ENCODE measurements around the gene BCOR. TPM values are rescaled to one million over a fixed set of nuclear protein-coding genes. Genes with fewer than 3 reads are reported as not detected.

Gene BCOR
- total RNA-seq, 2 experiments from 2014 or later = 26.1 to 26.3 TPM

GRCh38 chrX:40066700-40067099 is 31.1 kb downstream of the BCOR start:
- POLR2A ChIA-PET = no interaction called here

GRCh38 chrX:40065296-40066046 is 32.3 kb downstream of the BCOR start:
- no peaks in the 10 kb centered on the region for H3K27me3 ChIP-seq (ENCODE audit: control insufficient read depth in 1 of 2, insufficient read depth in 2 of 2, low read length in 2 of 2)
- peaks cover 59% of the 10 kb centered on the region for H3K4me1 ChIP-seq (ENCODE audit: insufficient read depth, low read length)
- peaks cover 61% of the 10 kb centered on the region for H3K36me3 ChIP-seq (ENCODE audit: insufficient read depth, low read length)
- no peak for TF ChIP-seq CTCF (IDR thresholded peaks at IDR 0.05)
- peak overlapping the region; percentile 70 for H3K27ac Mint-ChIP-seq
- no peaks in the 10 kb centered on the region for H3K27me3 Mint-ChIP-seq
- peaks cover 66% of the 10 kb centered on the region for H3K36me3 Mint-ChIP-seq (ENCODE audit: low read depth)
- intact Hi-C loops (cut with DNase I, micrococcal nuclease) = no loop called here
- ATAC-seq (ENCODE audit: poor library complexity) (peak; percentile 32), DNase-seq (peak in 1 of 14 experiments; percentile 28)
- peak overlapping the region in 1 of 2 donors; percentile 29 for H3K27ac ChIP-seq (ENCODE audit: low read depth in 1 of 2, low read length in 2 of 2)
- peak overlapping the region; percentile 70 for H3K4me3 Mint-ChIP-seq
- H3K4me3 ChIP-seq (ENCODE audit: low read length) = no peak overlapping the region
- H3K4me1 Mint-ChIP-seq (ENCODE audit: low read depth) = peaks cover 65% of the 10 kb centered on the region
- ChIA-PET POLR2A (interaction anchor here (0.6 to 1.8 kb wide), 3 partner anchors 42 to 111 kb away, joined by 3 to 4 read pairs (median 3); no protein-coding TSS in a partner anchor), CTCF (no interaction called here)
- H3K9me3 Mint-ChIP-seq = no peaks in the 10 kb centered on the region
- H3K9me3 ChIP-seq (ENCODE audit: control insufficient read depth in 1 of 2, insufficient read depth in 1 of 2, low read length in 2 of 2) = no peaks in the 10 kb centered on the region

More at GRCh38 chrX:40066700-40067099, 31.1 kb downstream of the BCOR start:
- Mint-ChIP-seq H3K4me1 (ENCODE audit: low read depth) (peaks cover 64% of the 10 kb centered on the region), H3K9me3 (no peaks in the 10 kb centered on the region), H3K36me3 (ENCODE audit: low read depth) (peaks cover 67% of the 10 kb centered on the region), H3K27me3 (no peaks in the 10 kb centered on the region), H3K4me3 (no peak overlapping the region), H3K27ac (peak overlapping the region; percentile 70)
- Histone ChIP-seq H3K4me1 (ENCODE audit: insufficient read depth, low read length) (peaks cover 55% of the 10 kb centered on the region), H3K4me3 (ENCODE audit: low read length) (no peak overlapping the region), H3K27ac (ENCODE audit: low read depth in 1 of 2, low read length in 2 of 2) (no peak overlapping the region), H3K27me3 (ENCODE audit: control insufficient read depth in 1 of 2, insufficient read depth in 2 of 2, low read length in 2 of 2) (no peaks in the 10 kb centered on the region), H3K36me3 (ENCODE audit: insufficient read depth, low read length) (peaks cover 58% of the 10 kb centered on the region), H3K9me3 (ENCODE audit: control insufficient read depth in 1 of 2, insufficient read depth in 1 of 2, low read length in 2 of 2) (no peaks in the 10 kb centered on the region)
- no peak for TF ChIP-seq CTCF (IDR thresholded peaks at IDR 0.05)
- no peak for DNase-seq
- intact Hi-C loops (cut with DNase I, micrococcal nuclease) = no loop called here
- CTCF ChIA-PET = no interaction called here
- ATAC-seq (ENCODE audit: poor library complexity) = no peak

- ChIA-PET POLR2A (interaction anchor here (0.6 kb wide), 1 partner anchor 172 kb away, joined by 3 read pairs; no protein-coding TSS in a partner anchor), CTCF (no interaction called here)
- H3K27me3 Mint-ChIP-seq = no peaks in the 10 kb centered on the region
- DNase-seq (no peak), ATAC-seq (ENCODE audit: poor library complexity) (no peak)
- H3K27ac ChIP-seq (ENCODE audit: low read depth in 1 of 2, low read length in 2 of 2) = no peak overlapping the region
- peak overlapping the region; percentile 49 for H3K27ac Mint-ChIP-seq
- H3K36me3 Mint-ChIP-seq (ENCODE audit: low read depth) = peaks cover 63% of the 10 kb centered on the region
- H3K27me3 ChIP-seq (ENCODE audit: control insufficient read depth in 1 of 2, insufficient read depth in 2 of 2, low read length in 2 of 2) = no peaks in the 10 kb centered on the region
- H3K4me3 Mint-ChIP-seq = no peak overlapping the region
- peaks cover 61% of the 10 kb centered on the region for H3K4me1 Mint-ChIP-seq (ENCODE audit: low read depth)
- no peak overlapping the region for H3K4me3 ChIP-seq (ENCODE audit: low read length)
- no peaks in the 10 kb centered on the region for H3K9me3 Mint-ChIP-seq
- H3K9me3 ChIP-seq (ENCODE audit: control insufficient read depth in 1 of 2, insufficient read depth in 1 of 2, low read length in 2 of 2) = no peaks in the 10 kb centered on the region
- intact Hi-C loops (cut with DNase I, micrococcal nuclease) = no loop called here
- peaks cover 52% of the 10 kb centered on the region for H3K36me3 ChIP-seq (ENCODE audit: insufficient read depth, low read length)
- H3K4me1 ChIP-seq (ENCODE audit: insufficient read depth, low read length) = peaks cover 49% of the 10 kb centered on the region
- no peak for TF ChIP-seq CTCF (IDR thresholded peaks at IDR 0.05)
Measured at GRCh38 chrX:40064055-40064597, 33.6 kb downstream of the BCOR start.
